Ascending aorta (tissue), 2 donors: ENCODE data around the gene TMEM255B. TPM values are rescaled to one million over a fixed set of nuclear protein-coding genes. Genes with fewer than 3 reads are reported as not detected.

Experiments used
- DNase-seq, 2 donors: peaks; one replicate each; pipeline ENCODE4 v3.0.0-alpha.2; 2019; ENCODE audit warnings: low spot score in 2 of 2
- H3K27ac ChIP-seq, 2 donors: fragments of 200-600 bp; sonication (generic); one replicate each; pipeline ENCODE4 v1.5.1; 2016 to 2017; ENCODE audit warnings: mild to moderate bottlenecking in 1 of 2
- H3K27me3 ChIP-seq: fragments of 200-600 bp; sonication (generic); one replicate; pipeline ENCODE4 v1.5.1; 2017
- H3K36me3 ChIP-seq, 2 donors: fragments of 200-600 bp; sonication (generic); one replicate each; pipeline ENCODE4 v1.5.1; 2016
- H3K4me1 ChIP-seq, 2 donors: fragments of 200-600 bp; sonication (generic); one replicate each; pipeline ENCODE4 v1.5.1; 2016 to 2017; ENCODE audit warnings: mild to moderate bottlenecking in 1 of 2
- H3K4me3 ChIP-seq, 2 donors: fragments of 200-600 bp; sonication (generic); one replicate each; pipeline ENCODE4 v1.5.1; 2016 to 2017; ENCODE audit warnings: mild to moderate bottlenecking in 1 of 2
- H3K9me3 ChIP-seq, 2 donors: fragments of 200-600 bp; sonication (generic); one replicate each; pipeline ENCODE4 v1.5.1; 2016
- intact Hi-C: fragments of 100-400 bp; cut with DNase I; formaldehyde crosslinking; loops from one replicate; pipeline ENCODE4 v1.15.1; 2023
- total RNA-seq: library from RNA; depleted of rRNA; stranded (reverse); fragments of >200 nt; gene quantifications from one replicate; pipeline ENCODE4 v1.1.0, GENCODE V29; 2016
- TF ChIP-seq, protein P1 (sequence below), 3 experiments: fragments of 200-600 bp in 2 of 3; fragments of 450-650 bp in 1 of 3; sonication (generic) in 2 of 3; IDR thresholded peaks; one replicate each; pipeline ENCODE4 v1.5.1; 2016 to 2019; ENCODE audit warnings: antibody characterized with exemption in 3 of 3, mild to moderate bottlenecking in 1 of 3, moderate library complexity in 1 of 3

Gene TMEM255B
- total RNA-seq, 1 donor from 2014 or later, result 4.7 TPM

DNA sequence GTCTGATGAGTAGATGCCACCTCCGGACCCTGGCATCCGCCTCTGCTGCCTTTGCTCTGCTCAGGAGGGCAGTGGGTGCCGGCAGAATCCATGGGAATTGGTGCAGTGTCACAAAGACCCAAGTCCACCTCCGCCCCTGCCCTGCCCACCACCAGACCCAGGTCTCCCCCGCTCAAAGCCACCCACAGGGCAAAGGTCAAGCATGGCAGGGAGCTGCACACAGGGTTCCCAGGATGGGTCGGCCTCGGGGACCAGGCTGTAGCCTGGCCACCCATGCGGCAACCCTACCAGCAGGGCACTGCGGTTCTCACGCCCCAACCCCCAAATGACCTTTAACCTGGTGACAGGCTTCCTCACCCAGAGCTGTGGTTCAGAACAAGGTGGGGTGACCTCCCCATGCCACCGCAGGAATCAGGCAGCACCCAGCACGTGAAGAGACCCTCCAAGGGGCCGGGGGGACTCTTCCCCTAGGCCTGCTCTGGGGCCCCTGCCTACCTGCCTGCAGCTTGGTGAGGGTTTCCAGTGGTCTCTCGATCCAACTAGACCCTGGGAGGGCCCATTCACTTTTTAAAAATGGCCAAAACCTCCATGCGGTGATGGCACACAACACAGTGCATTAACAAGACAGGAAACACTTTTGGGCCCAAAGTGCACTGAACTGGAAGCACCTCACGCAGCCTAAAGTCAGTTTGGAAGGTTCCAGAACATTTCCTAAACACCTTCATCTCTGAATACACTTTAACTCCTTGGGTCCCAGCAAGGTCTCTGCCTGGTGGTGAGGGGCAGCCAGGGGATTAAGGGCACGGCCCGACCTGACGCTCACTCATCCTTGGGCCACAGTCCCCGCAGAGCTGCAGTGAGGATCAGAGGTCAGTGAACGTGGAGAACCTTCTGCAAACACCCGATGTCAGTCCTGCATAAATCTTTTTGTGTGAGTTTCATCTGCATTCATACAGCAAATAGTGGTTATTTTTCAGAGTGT, 93.8 kb downstream of the TMEM255B start:
- Histone ChIP-seq H3K27ac (peak overlapping the region in 1 of 2 donors; percentile 34), H3K4me3 (no peak overlapping the region), H3K9me3 (no peaks in the 10 kb centered on the region), H3K36me3 (peaks cover 0 to 6% of the 10 kb centered on the region in 2 donors), H3K27me3 (no peaks in the 10 kb centered on the region), H3K4me1 (peaks cover 29 to 57% of the 10 kb centered on the region in 2 donors)
- intact Hi-C loops, result no loop called here
- DNase-seq, result peak in 1 of 2 donors; percentile 62
- TF ChIP-seq, protein P1, sequence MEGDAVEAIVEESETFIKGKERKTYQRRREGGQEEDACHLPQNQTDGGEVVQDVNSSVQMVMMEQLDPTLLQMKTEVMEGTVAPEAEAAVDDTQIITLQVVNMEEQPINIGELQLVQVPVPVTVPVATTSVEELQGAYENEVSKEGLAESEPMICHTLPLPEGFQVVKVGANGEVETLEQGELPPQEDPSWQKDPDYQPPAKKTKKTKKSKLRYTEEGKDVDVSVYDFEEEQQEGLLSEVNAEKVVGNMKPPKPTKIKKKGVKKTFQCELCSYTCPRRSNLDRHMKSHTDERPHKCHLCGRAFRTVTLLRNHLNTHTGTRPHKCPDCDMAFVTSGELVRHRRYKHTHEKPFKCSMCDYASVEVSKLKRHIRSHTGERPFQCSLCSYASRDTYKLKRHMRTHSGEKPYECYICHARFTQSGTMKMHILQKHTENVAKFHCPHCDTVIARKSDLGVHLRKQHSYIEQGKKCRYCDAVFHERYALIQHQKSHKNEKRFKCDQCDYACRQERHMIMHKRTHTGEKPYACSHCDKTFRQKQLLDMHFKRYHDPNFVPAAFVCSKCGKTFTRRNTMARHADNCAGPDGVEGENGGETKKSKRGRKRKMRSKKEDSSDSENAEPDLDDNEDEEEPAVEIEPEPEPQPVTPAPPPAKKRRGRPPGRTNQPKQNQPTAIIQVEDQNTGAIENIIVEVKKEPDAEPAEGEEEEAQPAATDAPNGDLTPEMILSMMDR (IDR thresholded peaks at IDR 0.05), result no peak

DNA sequence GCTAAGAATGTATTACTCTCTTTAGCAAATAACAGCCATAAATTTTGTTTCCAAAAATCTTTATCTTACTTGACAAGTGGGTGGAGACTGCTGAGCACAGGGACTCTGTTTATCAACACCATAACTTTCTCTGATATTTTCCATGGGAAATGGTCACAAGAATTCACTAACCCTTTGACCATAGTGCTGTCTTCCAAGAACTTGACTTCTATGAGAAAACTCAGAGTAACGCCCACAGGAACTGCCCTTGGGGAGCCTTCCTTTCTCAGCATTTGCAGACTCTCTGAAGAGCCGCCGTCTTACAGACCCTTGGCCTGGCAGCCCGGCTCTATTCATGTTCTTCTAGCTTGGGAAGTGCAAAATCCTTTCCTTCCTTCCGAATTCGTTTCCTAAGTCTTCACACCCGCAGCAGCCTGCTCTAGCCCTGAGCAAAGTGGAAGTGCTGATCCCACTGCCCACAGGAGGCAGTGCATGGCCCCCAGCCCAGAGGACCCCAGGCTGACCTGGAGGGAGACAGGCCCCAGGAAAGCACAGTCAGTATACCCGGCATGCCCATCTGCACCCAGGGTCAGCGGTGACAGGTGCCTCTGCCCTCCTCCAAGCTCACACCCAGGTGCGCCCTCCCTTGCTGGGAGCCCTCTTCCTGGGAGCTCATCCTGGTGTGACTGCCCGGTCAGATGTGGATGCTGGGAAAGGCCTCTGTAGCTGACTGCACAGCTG, 94.7 kb downstream of the TMEM255B start:
- H3K4me1 ChIP-seq, result peaks cover 29 to 58% of the 10 kb centered on the region in 2 donors
- no peak overlapping the region for H3K27ac ChIP-seq
- intact Hi-C loops, result no loop called here
- DNase-seq, result no peak
- no peaks in the 10 kb centered on the region for H3K9me3 ChIP-seq
- no peak overlapping the region for H3K4me3 ChIP-seq
- H3K27me3 ChIP-seq, result no peaks in the 10 kb centered on the region
- H3K36me3 ChIP-seq, result no peaks in the 10 kb centered on the region
- TF ChIP-seq, protein P1 (IDR thresholded peaks at IDR 0.05), result no peak

GRCh38 chr13:113854238-113855011, 95.4 kb downstream of the TMEM255B start:
- Histone ChIP-seq H3K27ac (peak overlapping the region in 1 of 2 donors; percentile 29), H3K36me3 (peaks cover 0 to 1% of the 10 kb centered on the region in 2 donors), H3K4me1 (peaks cover 23 to 51% of the 10 kb centered on the region in 2 donors), H3K27me3 (no peaks in the 10 kb centered on the region), H3K4me3 (no peak overlapping the region), H3K9me3 (no peaks in the 10 kb centered on the region)
- DNase-seq, result no peak
- TF ChIP-seq, protein P1 (IDR thresholded peaks at IDR 0.05), result no peak
- intact Hi-C loops, result no loop called here

GRCh38 chr13:113855012-113855921, 96.2 kb downstream of the TMEM255B start:
- Histone ChIP-seq H3K36me3 (peaks cover 0 to 4% of the 10 kb centered on the region in 2 donors), H3K4me1 (peaks cover 23 to 46% of the 10 kb centered on the region in 2 donors), H3K4me3 (no peak overlapping the region), H3K27me3 (no peaks in the 10 kb centered on the region), H3K9me3 (no peaks in the 10 kb centered on the region), H3K27ac (peak overlapping the region in 1 of 2 donors; percentile 29)
- intact Hi-C loops, result no loop called here
- TF ChIP-seq, protein P1 (IDR thresholded peaks at IDR 0.05), result no peak
- no peak for DNase-seq
